Progenitor cell of endocrine pancreas (in vitro differentiated cells): ENCODE data around the gene MLH3. TPM values are rescaled to one million over a fixed set of nuclear protein-coding genes. Genes with fewer than 3 reads are reported as not detected.

Source experiments
- DNase-seq: peaks from one replicate; pipeline ENCODE4 v3.0.0; 2021; ENCODE audit warnings: low spot score; ENCODE audit not compliant: unreplicated experiment
- H3K27ac Mint-ChIP-seq: 2 replicates; pipeline ENCODE4 v1.8.0; 2021; ENCODE audit warnings: mild to moderate bottlenecking, moderate library complexity, mixed read lengths
- H3K27me3 Mint-ChIP-seq: 2 replicates; pipeline ENCODE4 v1.8.0; 2021; ENCODE audit warnings: mixed read lengths
- H3K36me3 Mint-ChIP-seq: 2 replicates; pipeline ENCODE4 v1.8.0; 2022; ENCODE audit warnings: mixed read lengths; ENCODE audit not compliant: insufficient read depth
- H3K4me1 Mint-ChIP-seq: 2 replicates; pipeline ENCODE4 v1.8.0; 2021; ENCODE audit warnings: low read depth, mixed read lengths
- H3K4me3 Mint-ChIP-seq: 2 replicates; pipeline ENCODE4 v1.8.0; 2021; ENCODE audit warnings: low read depth, mild to moderate bottlenecking, moderate library complexity, mixed read lengths
- H3K9me3 Mint-ChIP-seq: 2 replicates; pipeline ENCODE4 v1.8.0; 2021; ENCODE audit warnings: low read depth, mixed read lengths
- CTCF ChIP-seq: fragments of 200-600 bp; sonication (generic); IDR thresholded peaks from one replicate; pipeline ENCODE4 v1.5.0; 2021; ENCODE audit warnings: antibody characterized with exemption, mild to moderate bottlenecking; ENCODE audit not compliant: unreplicated experiment
- total RNA-seq: library from RNA; stranded (reverse); gene quantifications from 2 replicates; pipeline ENCODE4 v1.2.1, GENCODE V29; 2021

The MLH3 gene
- total RNA-seq, 1 donor from 2014 or later = 30.8 TPM

DNA sequence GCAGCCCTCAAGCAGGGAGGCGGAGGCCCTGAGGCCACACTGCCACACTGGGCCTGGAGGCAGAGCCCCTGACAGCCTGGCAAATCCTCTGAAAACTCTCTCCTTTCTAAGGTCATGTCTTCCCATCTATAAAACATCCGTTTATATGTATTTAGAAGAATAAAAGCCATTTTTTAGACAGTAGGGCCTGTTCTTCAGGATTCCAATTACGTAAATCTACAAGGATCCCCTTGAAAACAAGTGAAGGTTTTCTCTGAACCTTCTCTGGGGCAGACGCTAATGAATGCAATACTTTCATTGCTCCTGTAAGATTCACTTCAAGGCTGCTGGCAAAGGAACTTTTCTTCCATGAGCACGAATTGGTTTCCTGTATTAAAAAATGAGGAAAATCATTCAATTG is 35.8 kb downstream of the MLH3 start:
- Mint-ChIP-seq H3K27me3 (no peaks in the 10 kb centered on the region), H3K9me3 (no peaks in the 10 kb centered on the region), H3K27ac (no peak overlapping the region), H3K4me1 (peaks cover 7% of the 10 kb centered on the region), H3K36me3 (peaks cover 16% of the 10 kb centered on the region), H3K4me3 (no peak overlapping the region)
- no peak for DNase-seq
- no peak for TF ChIP-seq CTCF

DNA sequence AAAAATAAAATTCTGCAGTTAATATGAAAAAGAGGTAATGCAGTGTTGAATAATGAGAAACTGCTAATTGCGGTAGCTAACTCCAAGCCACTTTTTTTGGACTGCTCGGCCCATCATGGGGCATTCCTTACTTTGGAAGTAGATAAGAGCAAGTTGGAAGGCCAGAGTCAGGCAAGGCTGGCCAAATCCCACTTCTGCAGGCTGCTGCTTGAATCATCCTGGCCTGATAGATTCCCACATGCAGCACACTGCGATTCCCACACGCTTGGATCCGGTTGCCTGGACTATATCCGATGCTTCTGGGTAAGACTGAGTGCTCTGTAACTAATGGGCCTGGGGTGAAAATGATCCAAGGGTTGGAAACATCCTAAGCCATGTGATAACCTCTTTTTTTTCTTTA is 38.0 kb downstream of the MLH3 start:
- DNase-seq = no peak
- H3K36me3 Mint-ChIP-seq = peaks cover 13% of the 10 kb centered on the region
- no peak overlapping the region for H3K27ac Mint-ChIP-seq
- TF ChIP-seq CTCF = no peak
- H3K9me3 Mint-ChIP-seq = no peaks in the 10 kb centered on the region
- H3K27me3 Mint-ChIP-seq = no peaks in the 10 kb centered on the region
- no peaks in the 10 kb centered on the region for H3K4me1 Mint-ChIP-seq
- no peak overlapping the region for H3K4me3 Mint-ChIP-seq

- H3K36me3 Mint-ChIP-seq = peaks cover 14% of the 10 kb centered on the region
- TF ChIP-seq CTCF = no peak
- no peaks in the 10 kb centered on the region for H3K27me3 Mint-ChIP-seq
- no peak for DNase-seq
- no peaks in the 10 kb centered on the region for H3K4me1 Mint-ChIP-seq
- H3K9me3 Mint-ChIP-seq = no peaks in the 10 kb centered on the region
- H3K4me3 Mint-ChIP-seq = no peak overlapping the region
- no peak overlapping the region for H3K27ac Mint-ChIP-seq
These were observed 39.8 kb downstream of the MLH3 start for GRCh38 chr14:75011356-75011994.

- H3K36me3 Mint-ChIP-seq = peaks cover 14% of the 10 kb centered on the region
- H3K4me1 Mint-ChIP-seq = no peaks in the 10 kb centered on the region
- TF ChIP-seq CTCF = no peak
- no peaks in the 10 kb centered on the region for H3K27me3 Mint-ChIP-seq
- H3K9me3 Mint-ChIP-seq = no peaks in the 10 kb centered on the region
- no peak for DNase-seq
- H3K27ac Mint-ChIP-seq = no peak overlapping the region
- H3K4me3 Mint-ChIP-seq = no peak overlapping the region
These were observed 40.7 kb downstream of the MLH3 start for GRCh38 chr14:75010472-75011093.

DNA sequence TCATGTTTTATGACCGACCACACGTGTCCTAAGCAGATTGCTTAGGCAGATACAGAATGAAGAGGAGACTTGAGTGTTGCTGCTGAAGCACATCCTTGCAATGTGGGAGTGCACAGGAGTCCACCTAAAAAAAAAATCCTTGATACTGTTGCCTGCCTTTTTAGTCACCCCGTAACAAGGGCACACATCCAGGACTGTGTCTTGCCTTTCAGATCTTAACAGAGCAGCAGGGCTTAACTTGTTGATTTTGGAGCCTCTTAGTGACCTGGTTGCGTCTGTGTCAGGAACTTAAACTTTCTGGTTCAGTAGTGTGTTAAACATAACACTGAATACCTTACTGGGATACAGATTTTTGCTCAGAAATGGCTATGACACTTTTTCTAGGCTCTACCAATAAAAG is 42.1 kb downstream of the MLH3 start:
- DNase-seq = no peak
- Mint-ChIP-seq H3K4me3 (no peak overlapping the region), H3K9me3 (no peaks in the 10 kb centered on the region), H3K27ac (no peak overlapping the region), H3K36me3 (peaks cover 19% of the 10 kb centered on the region), H3K27me3 (no peaks in the 10 kb centered on the region), H3K4me1 (peaks cover 2% of the 10 kb centered on the region)
- TF ChIP-seq CTCF = no peak
